Thyroid gland (tissue), 4 donors: Measurements from ENCODE around the gene EFNA2. TPM values are rescaled to one million over a fixed set of nuclear protein-coding genes. Genes with fewer than 3 reads are reported as not detected.

ENCODE experiments used
- DNase-seq, 2 donors: peaks; one replicate each; pipeline ENCODE4 v3.0.0-alpha.2; 2019
- H3K27ac ChIP-seq, 3 donors: fragments of 200-600 bp; sonication (generic); 1 replicate in 2 of 3; 2 replicates in 1 of 3; pipeline ENCODE4 v1.5.1; 2016 to 2019; ENCODE audit warnings: mild to moderate bottlenecking in 1 of 3, moderate library complexity in 1 of 3
- H3K27me3 ChIP-seq: fragments of 200-600 bp; sonication (generic); one replicate; pipeline ENCODE4 v1.5.1; 2019
- H3K36me3 ChIP-seq, 2 donors: fragments of 200-600 bp; sonication (generic); one replicate each; pipeline ENCODE4 v1.5.1; 2016 to 2019
- H3K4me1 ChIP-seq, 2 donors: fragments of 200-600 bp; sonication (generic); one replicate each; pipeline ENCODE4 v1.5.1; 2017 to 2019
- H3K4me3 ChIP-seq, 3 donors: fragments of 200-600 bp; sonication (generic); replicated peaks in 1 of 3; 1 replicate in 2 of 3; 2 replicates in 1 of 3; pipeline ENCODE4 v1.5.1; 2016; ENCODE audit warnings: mild to moderate bottlenecking in 1 of 3
- H3K9me3 ChIP-seq: fragments of 200-600 bp; sonication (generic); one replicate; pipeline ENCODE4 v1.5.1; 2017
- CTCF ChIP-seq, 6 experiments: fragments of 200-600 bp in 3 of 6; fragments of 450-650 bp in 3 of 6; sonication (generic) in 3 of 6; IDR thresholded peaks; one replicate each; pipeline ENCODE4 v1.5.1; 2016 to 2019; ENCODE audit warnings: antibody characterized with exemption in 6 of 6, mild to moderate bottlenecking in 2 of 6, inconsistent platforms in 1 of 6, moderate library complexity in 1 of 6
- POLR2A ChIP-seq, 2 donors: fragments of 450-650 bp; IDR thresholded peaks; one replicate each; pipeline ENCODE4 v1.6.1; 2017; ENCODE audit warnings: antibody characterized with exemption in 2 of 2, mild to moderate bottlenecking in 2 of 2, moderate library complexity in 1 of 2
- WGBS, 2 donors: methylation state at CpG; one replicate each; pipeline ENCODE4 v1.1.5; 2017; 5-methylcytosine and 5-hydroxymethylcytosine counted together
- intact Hi-C: fragments of 100-400 bp; cut with DNase I; formaldehyde crosslinking; loops from one replicate; pipeline ENCODE4 v1.15.1; 2023
- total RNA-seq, 4 donors: library from RNA; depleted of rRNA; stranded (reverse); fragments of >200 nt; gene quantifications; one replicate each; pipeline ENCODE4 v1.2.3, GENCODE V29; 2016

Gene EFNA2
- total RNA-seq, 4 donors from 2014 or later = not detected

- H3K36me3 ChIP-seq = no peaks in the 10 kb centered on the region
- no peak overlapping the region for H3K27ac ChIP-seq
- no peak for DNase-seq
- no peak overlapping the region for H3K4me3 ChIP-seq
- no peaks in the 10 kb centered on the region for H3K9me3 ChIP-seq
- WGBS, 2 donors = 85 to 87% methylated on average over 17 of the region's 17 CpGs
- TF ChIP-seq CTCF (IDR thresholded peaks at IDR 0.05) (no peak), POLR2A (IDR thresholded peaks at IDR 0.05) (no peak)
- intact Hi-C loops = no loop called here
- peaks cover 4% of the 10 kb centered on the region for H3K27me3 ChIP-seq
- peaks cover 3 to 6% of the 10 kb centered on the region in 2 donors for H3K4me1 ChIP-seq
These were observed 6.9 kb downstream of the EFNA2 start for GRCh38 chr19:1292419-1293151.

- H3K4me3 ChIP-seq = no peak overlapping the region
- H3K9me3 ChIP-seq = no peaks in the 10 kb centered on the region
- H3K27me3 ChIP-seq = peaks cover 4% of the 10 kb centered on the region
- H3K4me1 ChIP-seq = peaks cover 3 to 6% of the 10 kb centered on the region in 2 donors
- no peaks in the 10 kb centered on the region for H3K36me3 ChIP-seq
- DNase-seq = no peak
- no peak overlapping the region for H3K27ac ChIP-seq
- intact Hi-C loops = no loop called here
- TF ChIP-seq POLR2A (IDR thresholded peaks at IDR 0.05) = no peak
- no peak for TF ChIP-seq CTCF (IDR thresholded peaks at IDR 0.05)
- 84 to 87% methylated on average over 24 to 32 of the region's 35 CpGs for WGBS, 2 donors
These were observed 8.3 kb downstream of the EFNA2 start for GRCh38 chr19:1293782-1294604.

- WGBS, 2 donors = 81% methylated on average over 10 to 14 of the region's 14 CpGs
- no peak for DNase-seq
These were observed 9.0 kb downstream of the EFNA2 start for GRCh38 chr19:1294688-1295087.

GRCh38 chr19:1295169-1296012 lies 9.7 kb downstream of the EFNA2 start:
- DNase-seq = no peak
- no peaks in the 10 kb centered on the region for H3K36me3 ChIP-seq
- H3K27me3 ChIP-seq = peaks cover 4% of the 10 kb centered on the region
- no peaks in the 10 kb centered on the region for H3K9me3 ChIP-seq
- no peak overlapping the region for H3K4me3 ChIP-seq
- TF ChIP-seq CTCF (IDR thresholded peaks at IDR 0.05) (no peak), POLR2A (IDR thresholded peaks at IDR 0.05) (no peak)
- no peak overlapping the region for H3K27ac ChIP-seq
- intact Hi-C loops = no loop called here
- H3K4me1 ChIP-seq = peaks cover 3 to 6% of the 10 kb centered on the region in 2 donors
- 18 to 35% methylated on average over 9 to 19 of the region's 82 CpGs for WGBS, 2 donors

More at GRCh38 chr19:1294688-1295087, 9.0 kb downstream of the EFNA2 start:
- intact Hi-C loops = no loop called here
- Histone ChIP-seq H3K27ac (no peak overlapping the region), H3K27me3 (peaks cover 4% of the 10 kb centered on the region), H3K9me3 (no peaks in the 10 kb centered on the region), H3K4me3 (no peak overlapping the region), H3K4me1 (peaks cover 3 to 6% of the 10 kb centered on the region in 2 donors), H3K36me3 (no peaks in the 10 kb centered on the region)
- TF ChIP-seq POLR2A (IDR thresholded peaks at IDR 0.05) (no peak), CTCF (IDR thresholded peaks at IDR 0.05) (no peak)
